Endometrium (tissue), 2 donors: ENCODE data around the gene HELT.
"Not testable (repeated sequence)": the region's sequence is repeated elsewhere in the genome, so short reads cannot be mapped to it uniquely, and the experiment has no call there.

Source experiments
- FAIRE-seq: peaks from 2 replicates; lab custom pipeline; 2012; peaks lifted over from hg19 to GRCh38; lab: Jason Lieb, UNC
- donor health status: control.
- donor health status: control.

HELT gene, protein sequence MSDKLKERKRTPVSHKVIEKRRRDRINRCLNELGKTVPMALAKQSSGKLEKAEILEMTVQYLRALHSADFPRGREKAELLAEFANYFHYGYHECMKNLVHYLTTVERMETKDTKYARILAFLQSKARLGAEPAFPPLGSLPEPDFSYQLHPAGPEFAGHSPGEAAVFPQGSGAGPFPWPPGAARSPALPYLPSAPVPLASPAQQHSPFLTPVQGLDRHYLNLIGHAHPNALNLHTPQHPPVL

DNA sequence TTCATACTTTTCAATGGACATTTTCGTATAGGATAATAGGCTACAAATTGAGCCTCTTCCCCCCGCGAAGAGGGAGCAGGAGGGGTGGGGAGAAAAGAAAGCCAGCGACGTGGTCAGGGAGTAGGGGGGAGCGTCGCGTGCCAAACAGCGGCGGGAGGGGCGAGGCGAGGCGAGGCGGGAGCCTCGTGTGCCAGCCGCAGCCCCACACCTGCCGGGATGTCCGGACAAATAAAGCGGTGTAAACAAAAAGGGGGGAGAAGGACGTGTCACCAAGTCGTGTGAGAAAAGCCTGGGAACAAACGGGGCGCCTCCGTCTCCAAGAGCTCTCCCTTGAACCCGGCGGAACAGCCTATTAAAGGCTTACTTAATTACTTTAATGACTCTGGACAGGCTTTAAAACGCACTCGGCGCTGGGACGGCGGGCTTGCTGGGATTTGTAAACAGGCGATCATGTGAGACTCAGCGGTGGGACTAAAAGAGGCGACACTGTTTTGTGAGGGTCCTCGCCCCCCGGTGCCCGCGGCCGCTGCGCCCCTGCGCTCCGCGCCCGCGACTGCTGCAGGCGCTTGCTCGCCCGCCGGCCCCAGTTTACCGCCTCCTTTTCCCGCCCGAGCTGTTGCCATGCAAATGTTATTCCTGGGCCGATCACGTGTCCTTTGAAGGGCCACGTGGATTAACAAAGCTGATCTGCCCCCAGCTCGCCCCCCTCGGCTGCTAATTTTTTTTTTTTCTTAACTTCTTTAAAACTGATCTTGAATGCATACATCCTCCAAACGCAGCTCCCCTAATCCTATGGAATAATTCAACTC, at the start of gene HELT:
HELT (plus strand) TSS at position 527 of the 809 bp plus-strand sequence. CDS start 439 bp downstream, outside the sequence.
- FAIRE-seq: no peak

DNA sequence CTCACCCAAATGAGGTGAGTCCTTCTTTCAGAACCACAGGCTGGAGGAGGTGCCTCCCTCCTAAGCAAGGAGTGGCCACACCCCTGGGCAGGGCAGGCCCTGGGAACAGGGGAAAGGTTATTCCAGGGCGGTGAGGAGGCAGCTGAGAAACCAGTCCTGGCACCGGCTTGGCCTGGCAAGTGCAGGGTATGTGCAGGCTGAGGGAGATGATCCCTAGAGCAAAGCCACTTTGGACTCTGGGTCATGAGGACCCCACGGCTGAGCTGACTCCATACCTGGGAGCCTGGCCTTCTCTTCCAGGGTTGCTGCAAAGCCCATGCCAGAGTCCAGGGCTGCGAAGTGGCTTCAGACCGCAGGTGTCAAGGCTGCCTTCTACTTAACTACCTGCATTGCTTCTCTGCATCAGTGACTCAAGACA, 49.5 kb upstream of the HELT start:
- FAIRE-seq: no peak

DNA sequence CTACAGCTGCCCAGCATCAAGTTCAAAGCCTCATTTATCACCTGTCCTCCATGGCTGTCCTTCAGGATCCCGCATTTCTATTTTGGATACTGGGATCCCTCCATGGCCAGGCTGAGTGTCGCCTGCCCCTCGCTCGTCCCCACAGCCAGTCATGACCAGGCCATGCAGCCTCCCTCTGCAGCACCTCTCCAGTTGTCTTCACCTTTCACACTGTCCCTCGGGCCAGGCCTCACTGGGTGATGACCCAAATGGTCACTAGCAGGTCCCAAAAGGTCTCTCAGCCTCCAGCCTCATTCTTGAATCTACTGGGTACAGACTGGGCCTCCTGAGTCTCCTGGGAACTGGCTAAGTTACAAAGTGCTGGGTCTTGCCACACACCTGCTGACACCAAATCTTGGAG, 48.7 kb upstream of the HELT start:
- FAIRE-seq: no peak

DNA sequence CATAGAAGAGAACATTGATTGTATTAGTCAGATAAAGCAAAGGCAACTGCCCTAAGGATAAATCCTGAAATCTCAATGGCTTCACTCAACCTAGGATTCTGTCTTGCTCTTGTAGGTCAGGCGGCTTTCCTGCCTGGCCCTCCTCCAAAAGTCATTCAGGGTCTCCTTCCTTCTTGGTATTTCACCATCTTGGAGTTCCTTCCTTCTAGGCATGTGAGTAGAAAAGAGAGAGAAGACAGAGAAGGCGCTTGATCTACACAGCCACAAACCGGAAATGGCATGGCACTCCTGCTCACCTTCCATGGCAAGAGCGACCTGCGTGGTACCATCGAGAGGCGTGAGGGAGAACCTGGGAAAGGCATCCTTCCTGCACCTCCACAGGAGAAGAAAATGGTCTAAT, 45.3 kb upstream of the HELT start:
- FAIRE-seq: no peak

DNA sequence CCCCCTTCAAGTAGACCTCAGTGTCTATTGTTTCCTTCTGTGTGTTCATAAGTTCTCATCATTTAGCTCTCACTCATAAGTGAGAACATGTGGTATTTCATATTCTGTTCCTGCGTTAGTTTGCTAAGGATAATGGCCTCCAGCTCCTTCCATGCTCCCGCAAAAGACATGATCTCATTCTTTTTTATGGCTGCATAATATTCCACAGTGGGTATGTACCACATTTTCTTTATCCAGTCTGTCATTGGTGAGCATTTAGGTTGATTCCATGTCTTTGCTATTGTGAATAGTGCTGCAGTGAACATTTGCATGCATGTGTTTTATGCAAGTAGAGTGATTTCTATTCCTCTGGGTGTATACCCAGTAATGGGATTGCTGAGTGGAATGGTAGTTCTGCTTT, 41.9 kb upstream of the HELT start:
- FAIRE-seq: not testable (repeated sequence)

DNA sequence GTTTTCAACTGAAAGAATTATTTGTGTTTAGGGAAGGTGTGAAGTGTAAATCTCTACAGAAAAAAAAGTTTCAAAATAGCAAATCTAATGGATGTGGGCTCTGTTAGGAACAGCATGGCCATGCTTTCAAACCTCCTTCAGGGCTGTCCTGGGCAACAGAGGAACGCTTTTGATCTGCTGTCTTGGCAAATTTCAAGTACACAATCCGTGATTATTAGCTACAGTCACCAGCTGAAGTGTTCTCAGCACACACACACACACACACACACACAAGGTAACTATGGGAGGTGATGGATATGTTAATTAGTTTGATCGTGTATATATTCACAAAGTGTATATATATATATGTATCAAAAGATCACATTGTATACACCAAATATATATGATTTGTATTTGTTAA, 40.5 kb upstream of the HELT start:
- FAIRE-seq: no peak

DNA sequence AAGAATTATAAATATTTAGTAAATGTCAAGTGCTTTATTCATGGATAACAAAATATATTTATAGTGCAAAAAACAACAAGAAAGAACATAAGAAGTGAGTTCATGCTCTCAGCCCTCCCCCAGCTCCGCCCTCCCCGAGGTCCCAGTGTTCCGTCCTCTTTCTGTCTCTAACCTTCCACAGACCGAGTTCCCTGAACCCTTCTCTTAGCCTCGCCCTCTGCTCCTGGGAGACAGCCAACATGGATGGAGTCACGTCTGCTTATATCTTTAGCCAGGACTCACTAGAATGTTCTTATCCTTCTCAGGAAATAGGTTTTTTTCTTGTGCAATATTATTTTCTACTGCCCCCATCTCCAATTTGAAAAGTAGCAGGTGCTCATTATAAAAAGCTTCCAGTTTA, 40.1 kb upstream of the HELT start:
- no peak for FAIRE-seq

DNA sequence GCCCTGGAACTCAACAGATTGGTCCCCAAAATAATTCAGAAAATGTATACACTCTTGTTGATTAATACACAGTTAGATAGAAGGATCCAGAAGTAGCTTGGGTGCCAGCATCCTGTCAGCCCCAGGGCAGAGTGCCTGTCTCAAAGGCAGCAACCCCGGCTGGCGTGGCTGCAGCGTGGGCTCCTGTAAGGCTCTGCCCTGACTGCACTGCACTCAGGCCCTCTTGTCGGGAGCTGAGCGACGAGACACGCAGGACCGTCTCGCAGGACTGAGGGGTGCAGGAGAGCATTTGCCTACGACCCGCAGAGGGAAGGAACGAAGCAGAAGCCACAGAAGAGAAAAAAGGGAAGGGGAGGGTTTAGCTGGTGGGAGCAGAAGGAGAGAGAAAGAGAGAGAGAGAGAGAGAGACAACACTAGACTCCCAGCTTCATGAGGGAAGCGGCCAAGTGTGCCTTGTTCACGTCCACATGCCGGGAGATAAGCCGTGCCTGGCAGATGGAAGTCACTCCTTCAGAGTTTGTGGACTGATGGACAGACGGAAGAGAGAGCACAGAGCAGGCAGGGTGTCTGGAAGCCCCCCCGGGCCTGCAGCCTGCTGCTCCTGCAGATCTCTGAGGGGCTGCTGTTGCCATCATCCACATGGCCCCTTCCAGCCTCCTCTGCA, 38.7 kb upstream of the HELT start:
- no peak for FAIRE-seq

DNA sequence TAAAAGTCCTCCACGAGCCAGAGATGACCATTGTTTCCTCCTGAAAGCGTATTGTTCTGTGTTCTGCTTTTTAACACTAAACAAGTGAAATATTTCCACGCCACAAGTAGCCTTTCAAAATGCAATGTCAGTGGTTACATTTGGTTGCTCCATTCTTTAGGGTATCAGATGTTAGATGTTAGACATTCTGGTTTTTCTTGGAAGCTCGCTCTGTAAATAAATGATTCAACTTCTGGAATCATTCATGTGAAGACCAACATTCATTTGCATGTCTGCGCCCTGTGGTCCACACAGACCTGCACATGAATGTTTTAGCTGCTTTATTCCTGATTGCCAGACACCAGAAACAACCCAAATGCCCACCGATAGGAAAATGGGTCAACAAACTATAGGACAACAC, 38.0 kb upstream of the HELT start:
- no peak for FAIRE-seq

DNA sequence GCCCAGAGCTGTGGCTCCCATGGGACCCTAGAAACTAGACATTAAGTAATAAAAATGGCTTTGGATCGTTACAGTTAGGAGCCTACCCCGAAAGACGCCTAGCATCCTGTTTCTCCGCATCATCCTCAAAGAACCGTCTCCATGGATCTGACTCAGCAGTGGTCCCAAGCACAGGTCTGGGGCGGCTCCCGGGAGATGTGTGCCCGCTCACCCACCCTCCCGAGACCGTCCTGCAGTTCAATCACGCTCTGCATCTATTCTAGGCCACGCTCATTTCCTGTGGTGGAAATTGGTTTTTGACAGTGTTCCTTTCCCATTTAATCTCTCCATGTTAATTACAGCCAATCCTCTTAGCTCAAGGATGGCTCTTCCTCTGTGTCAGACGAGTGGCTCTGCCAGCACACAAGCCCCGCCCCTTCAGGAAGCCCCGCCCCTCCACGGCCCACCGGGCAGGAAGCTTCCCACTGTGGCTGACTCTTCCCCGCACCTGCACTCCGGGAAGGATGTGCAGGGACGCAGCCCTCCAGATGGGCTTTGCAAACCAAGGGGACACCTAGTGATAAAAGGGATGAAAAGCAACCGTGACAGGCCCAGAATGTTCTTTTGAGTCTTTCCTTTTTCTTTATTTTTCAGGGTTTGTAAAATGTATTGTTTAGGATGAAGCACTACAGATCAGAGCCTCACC, 34.5 kb upstream of the HELT start:
- FAIRE-seq: no peak

DNA sequence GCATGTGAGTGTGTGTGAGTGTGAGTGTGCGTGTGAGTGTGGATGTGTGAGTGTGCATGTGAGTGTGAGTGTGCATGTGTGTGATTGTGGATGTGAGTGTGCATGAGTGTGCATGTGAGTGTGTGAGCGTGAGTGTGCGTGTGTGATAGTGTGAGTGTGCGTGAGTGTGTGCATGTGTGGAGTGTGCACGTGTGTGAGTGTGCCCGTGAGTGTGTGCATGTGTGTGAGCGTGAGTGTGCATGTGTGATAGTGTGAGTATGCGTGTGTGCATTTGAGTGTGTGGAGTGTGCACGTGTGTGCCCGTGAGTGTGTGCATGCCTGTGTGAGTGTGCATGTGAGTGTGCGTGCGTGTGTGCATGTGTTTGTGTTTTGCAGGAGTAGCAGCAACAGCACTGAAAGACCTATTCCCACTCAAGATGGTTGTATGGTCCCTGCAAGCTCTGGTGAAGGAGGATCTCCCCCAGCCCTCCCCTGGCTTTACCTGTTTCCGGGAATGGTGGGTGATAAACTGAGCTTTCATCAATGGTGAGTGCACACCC, 30.7 kb upstream of the HELT start:
- no peak for FAIRE-seq

DNA sequence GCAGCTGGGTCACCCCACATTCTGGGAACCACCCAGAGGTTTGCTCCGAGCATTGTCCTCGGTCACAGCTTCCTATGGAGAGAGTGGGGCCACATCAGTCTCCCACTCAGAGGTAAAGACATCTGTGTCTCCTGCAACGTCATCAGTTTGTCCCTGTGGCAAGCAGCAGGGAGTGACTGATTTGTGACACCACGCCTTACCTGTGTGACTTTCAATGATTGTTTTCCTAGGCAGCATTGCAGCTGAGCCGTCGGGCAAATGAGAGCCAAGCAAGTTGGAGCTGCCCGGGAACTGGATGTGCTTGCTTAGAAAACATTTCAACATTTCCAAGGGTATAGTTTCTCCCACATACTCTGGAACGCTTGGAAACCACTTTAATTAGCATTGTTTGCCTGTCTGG, 29.7 kb upstream of the HELT start:
- FAIRE-seq: no peak

DNA sequence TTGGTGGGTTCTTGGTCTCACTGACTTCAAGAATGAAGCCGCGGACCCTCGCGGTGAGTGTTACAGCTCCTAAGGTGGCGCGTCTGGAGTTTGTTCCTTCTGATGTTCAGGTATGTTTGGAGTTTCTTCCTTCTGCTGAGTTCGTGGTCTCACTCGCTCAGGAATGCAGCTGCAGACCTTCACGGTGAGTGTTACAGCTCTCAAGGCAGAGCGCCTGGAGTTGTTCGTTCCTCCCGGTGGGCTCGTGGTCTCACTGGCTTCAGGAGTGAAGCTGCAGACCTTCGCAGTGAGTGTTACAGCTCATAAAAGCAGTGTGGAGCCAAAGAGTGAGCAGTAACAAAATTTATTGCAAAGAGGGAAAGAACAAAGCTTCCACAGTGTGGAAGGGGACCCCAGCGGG, 29.0 kb upstream of the HELT start:
- not testable (repeated sequence) for FAIRE-seq

DNA sequence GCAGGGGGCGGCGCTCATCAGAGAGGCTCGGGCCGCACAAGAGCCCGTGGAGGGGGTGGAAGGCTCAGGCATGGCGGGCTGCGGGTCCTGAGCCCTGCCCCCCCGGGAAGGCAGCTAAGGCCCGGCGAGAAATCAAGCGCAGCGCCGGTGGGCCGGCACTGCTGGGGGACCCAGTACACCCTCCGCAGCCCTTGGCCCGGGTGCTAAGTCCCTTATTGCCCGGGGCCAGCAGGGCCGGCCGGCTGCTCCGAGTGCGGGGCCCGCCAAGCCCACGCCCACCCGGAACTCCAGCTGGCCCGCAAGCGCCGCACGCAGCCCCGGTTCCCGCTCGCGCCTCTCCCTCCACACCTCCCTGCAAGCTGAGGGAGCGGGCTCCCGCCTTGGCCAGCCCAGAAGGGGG, 28.2 kb upstream of the HELT start:
- not testable (repeated sequence) for FAIRE-seq

DNA sequence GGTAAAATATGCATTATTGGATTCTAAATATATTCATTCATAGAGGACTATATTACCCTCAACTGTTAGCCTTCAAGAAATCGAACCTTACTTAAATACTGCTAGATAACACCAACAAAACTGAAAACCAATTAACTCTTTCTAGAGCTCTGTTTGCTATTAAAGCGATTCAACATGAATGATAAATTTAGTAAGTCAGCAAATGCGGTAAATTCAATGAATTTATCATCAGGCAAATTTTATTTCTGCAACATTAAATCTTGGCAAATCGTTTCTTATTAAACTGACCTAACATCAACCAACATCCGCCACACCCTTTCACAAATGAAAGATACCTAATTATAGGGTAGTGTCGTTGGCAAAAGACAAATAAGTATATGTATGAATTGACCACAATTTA, 26.4 kb upstream of the HELT start:
- no peak for FAIRE-seq

DNA sequence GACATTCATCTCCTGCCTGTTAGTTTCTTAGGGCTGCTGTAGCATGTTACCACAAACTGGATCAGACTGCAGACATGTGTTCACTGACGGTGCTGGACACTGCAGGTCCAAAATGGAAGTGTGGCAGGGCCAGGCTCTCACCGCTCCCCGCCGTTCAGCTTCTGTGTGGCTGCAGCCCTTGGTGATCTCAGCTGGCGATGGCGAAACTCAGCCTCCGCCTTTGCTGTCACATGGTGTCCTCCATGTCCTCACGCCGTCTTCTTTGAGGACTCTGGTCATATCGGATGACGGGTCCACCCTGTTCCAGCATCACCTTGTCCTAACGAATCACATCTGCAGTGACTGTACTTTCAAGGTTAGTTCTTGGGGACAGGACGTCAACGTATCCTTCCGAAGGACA, 25.9 kb upstream of the HELT start:
- FAIRE-seq: no peak

DNA sequence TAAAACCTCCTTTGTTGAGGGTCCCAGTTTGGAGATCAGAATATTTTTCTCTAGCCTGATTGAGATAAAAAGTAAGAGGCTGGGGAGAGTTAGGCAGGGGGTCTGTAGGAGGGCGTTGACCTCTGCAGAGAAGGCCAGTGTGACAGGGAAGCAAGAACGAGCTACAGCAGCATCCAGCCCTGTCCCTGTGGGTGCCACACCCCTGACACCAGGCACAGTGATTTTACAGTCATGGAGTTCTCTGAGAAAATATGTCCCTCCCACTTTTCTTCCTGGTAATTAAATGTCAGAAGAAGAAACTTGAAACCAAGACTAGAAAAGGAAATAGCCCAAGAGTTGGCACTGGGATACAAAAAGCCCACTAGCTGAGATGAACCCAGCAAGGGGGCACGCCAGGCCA, 25.0 kb upstream of the HELT start:
- no peak for FAIRE-seq

DNA sequence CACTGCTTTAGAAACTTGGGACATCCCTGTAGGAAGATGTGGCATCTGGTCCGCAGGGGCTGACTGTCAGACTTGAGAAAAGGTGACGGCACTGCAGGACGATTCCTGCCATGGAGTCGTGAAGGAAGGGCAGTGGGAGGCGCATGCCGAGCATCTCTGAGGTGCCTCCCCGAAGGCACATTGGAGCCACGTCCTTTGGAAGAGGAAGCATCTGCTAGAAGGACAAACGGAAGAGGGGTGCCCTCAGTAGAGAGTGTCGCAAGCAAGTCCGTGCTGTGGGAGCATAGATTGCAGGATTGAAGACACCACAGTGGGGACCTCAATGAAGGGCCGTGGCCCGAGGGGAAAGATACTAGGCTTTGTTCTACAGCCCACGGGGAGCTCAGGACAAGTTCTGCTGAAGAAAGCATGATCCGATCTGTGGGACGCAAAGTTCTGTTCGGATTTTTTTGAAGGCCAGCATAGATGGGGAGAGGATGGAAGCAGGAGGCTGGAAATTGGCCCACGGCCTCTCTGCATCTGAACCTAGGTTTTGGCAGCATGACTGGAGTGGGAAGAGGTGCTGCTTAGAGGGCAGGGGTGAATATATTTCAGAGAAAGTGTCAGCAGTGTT, 24.2 kb upstream of the HELT start:
- FAIRE-seq: no peak

DNA sequence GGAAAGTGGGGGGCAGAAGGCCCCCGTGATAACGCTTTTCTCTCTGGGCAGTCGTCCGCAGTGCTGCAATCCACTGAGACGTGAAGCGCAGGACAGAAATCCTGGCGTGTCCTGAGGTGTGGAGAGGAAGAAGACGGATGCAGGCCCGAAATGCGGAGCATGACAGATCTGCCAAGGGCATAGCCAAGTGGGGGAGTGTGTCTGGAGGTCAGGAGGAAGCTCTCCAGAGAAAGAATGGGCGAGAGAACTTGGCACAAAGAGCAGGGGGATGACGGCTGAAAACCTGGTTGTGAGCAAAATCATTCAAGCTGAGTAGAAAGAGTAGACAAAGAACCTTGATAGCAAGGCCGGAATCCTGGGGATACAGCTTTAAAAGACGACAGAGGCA, 23.7 kb upstream of the HELT start:
- FAIRE-seq: no peak

DNA sequence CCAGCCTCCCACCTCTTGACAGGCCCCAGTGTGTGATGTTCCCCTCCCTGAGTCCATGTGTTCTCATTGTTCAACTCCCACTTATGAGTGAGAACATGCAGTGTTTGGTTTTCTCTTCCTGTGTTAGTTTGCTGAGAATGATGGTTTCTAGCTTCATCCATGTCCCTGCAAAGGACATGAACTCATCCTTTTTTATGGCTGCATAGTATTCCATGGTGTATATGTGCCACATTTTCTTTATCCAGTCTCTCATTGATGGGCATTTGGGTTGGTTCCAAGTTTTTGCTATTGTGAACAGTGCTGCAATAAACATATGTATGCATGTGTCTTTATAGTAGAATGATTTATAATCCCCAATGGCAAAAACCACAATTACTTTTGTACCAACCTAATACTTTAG, 20.6 kb upstream of the HELT start:
- not testable (repeated sequence) for FAIRE-seq

DNA sequence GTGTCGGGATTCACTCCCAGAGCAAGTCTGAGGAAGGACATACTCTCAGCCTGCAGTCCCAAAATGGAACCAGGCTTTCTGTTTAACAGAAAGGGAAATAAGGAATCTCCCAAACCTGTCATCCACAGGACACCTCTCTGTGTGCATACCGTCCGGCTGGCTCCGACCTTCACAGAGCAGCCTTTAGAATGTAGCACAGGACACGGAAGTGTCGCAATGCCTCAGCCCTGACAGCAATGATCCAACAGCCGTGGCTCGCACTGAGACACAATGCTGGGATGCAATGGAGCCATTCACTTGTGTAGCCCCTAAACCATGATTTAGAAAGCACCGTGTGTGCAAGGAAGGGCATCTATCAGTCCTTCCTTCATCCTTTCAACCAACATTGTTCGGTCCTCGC, 15.5 kb upstream of the HELT start:
- no peak for FAIRE-seq
